CD8-positive, alpha-beta memory T cell (primary cell): ENCODE data around the gene CACNA1D. TPM values are rescaled to one million over a fixed set of nuclear protein-coding genes. Genes with fewer than 3 reads are reported as not detected.

Source experiments
- CTCF ChIA-PET: fragments of 350-600 bp; sonication (Branson Sonifier 250); formaldehyde crosslinking; loops from one replicate; lab custom pipeline; 2021; ENCODE audit warnings: antibody characterized with exemption; lab: Charles Lee
- POLR2A ChIA-PET: fragments of 350-600 bp; sonication (Branson Sonifier 250); formaldehyde crosslinking; loops from one replicate; lab custom pipeline; 2021; ENCODE audit warnings: antibody characterized with exemption; lab: Charles Lee
- DNase-seq, 5 donors: peaks; one replicate each; pipeline versions ENCODE4 v3.0.0 to v3.0.0-alpha.2; 2020 to 2022; ENCODE audit warnings: mixed read lengths in 1 of 5
- H3K27ac ChIP-seq: one replicate; pipeline ENCODE4 v1.7.0; 2013; ENCODE audit warnings: low read depth, mild to moderate bottlenecking, low read length, moderate library complexity
- H3K27me3 ChIP-seq: 2 replicates; pipeline ENCODE4 v1.7.0; 2013; ENCODE audit warnings: low read length, mild to moderate bottlenecking; ENCODE audit not compliant: insufficient read depth, poor library complexity, severe bottlenecking
- H3K36me3 ChIP-seq: 2 replicates; pipeline ENCODE4 v1.7.0; 2013; ENCODE audit warnings: mild to moderate bottlenecking, low read length, moderate library complexity; ENCODE audit not compliant: insufficient read depth
- H3K4me1 ChIP-seq: 2 replicates; pipeline ENCODE4 v1.7.0; 2013; ENCODE audit warnings: mild to moderate bottlenecking, low read length, moderate library complexity; ENCODE audit not compliant: insufficient read depth
- H3K4me3 ChIP-seq: 2 replicates; pipeline ENCODE4 v1.7.0; 2013; ENCODE audit warnings: mild to moderate bottlenecking, low read length
- H3K9me3 ChIP-seq: 2 replicates; pipeline ENCODE4 v1.7.0; 2013; ENCODE audit warnings: mild to moderate bottlenecking, low read length
- H3K27ac Mint-ChIP-seq, 8 donors: one replicate each; pipeline ENCODE4 v1.8.0; 2020 to 2021; ENCODE audit warnings: mixed read lengths in 8 of 8, mild to moderate bottlenecking in 6 of 8, inconsistent platforms in 3 of 8, moderate library complexity in 3 of 8
- H3K27me3 Mint-ChIP-seq, 2 donors: one replicate each; pipeline ENCODE4 v1.8.0; 2020 to 2021; ENCODE audit warnings: mixed read lengths in 2 of 2, mild to moderate bottlenecking in 1 of 2, moderate library complexity in 1 of 2
- H3K36me3 Mint-ChIP-seq, 3 donors: one replicate each; pipeline ENCODE4 v1.8.0; 2020 to 2021; ENCODE audit warnings: mixed read lengths in 3 of 3, inconsistent platforms in 1 of 3, mild to moderate bottlenecking in 1 of 3
- H3K4me1 Mint-ChIP-seq, 3 donors: one replicate each; pipeline ENCODE4 v1.8.0; 2020 to 2021; ENCODE audit warnings: mixed read lengths in 3 of 3, inconsistent platforms in 1 of 3, mild to moderate bottlenecking in 1 of 3
- H3K4me3 Mint-ChIP-seq, 7 donors: one replicate each; pipeline ENCODE4 v1.8.0; 2020 to 2021; ENCODE audit warnings: mixed read lengths in 7 of 7, mild to moderate bottlenecking in 6 of 7, moderate library complexity in 4 of 7, inconsistent platforms in 2 of 7
- H3K9me3 Mint-ChIP-seq, 5 donors: one replicate each; pipeline ENCODE4 v1.8.0; 2020 to 2022; ENCODE audit warnings: mixed read lengths in 5 of 5, mild to moderate bottlenecking in 3 of 5, moderate library complexity in 2 of 5, inconsistent platforms in 1 of 5
- polyA plus RNA-seq: library from polyadenylated mRNA; unstranded; fragments of 300-500 nt; fragmentation: Illumina TruSeq; gene quantifications from one replicate; pipeline ENCODE4 v1.2.3, GENCODE V29; 2021
- total RNA-seq, 2 experiments: library from RNA; stranded (reverse); gene quantifications; one replicate each; pipeline ENCODE4 v1.2.3, GENCODE V29; 2021

Gene CACNA1D
- total and polyA plus RNA-seq, 3 experiments from 2014 or later, result 0.02 to 0.78 (median 0.26) TPM

- CTCF ChIA-PET, result no interaction called here
- H3K27ac ChIP-seq, result no peak overlapping the region
- Mint-ChIP-seq H3K4me3 (no peak overlapping the region), H3K27me3 (peaks cover 26 to 56% of the 10 kb centered on the region in 2 donors), H3K4me1 (no peaks in the 10 kb centered on the region), H3K9me3 (peaks cover 0 to 2% (median 2%) of the 10 kb centered on the region in 5 donors), H3K27ac (no peak overlapping the region), H3K36me3 (peaks cover 0 to 6% (median 0%) of the 10 kb centered on the region in 3 donors)
- DNase-seq, result no peak
- no peaks in the 10 kb centered on the region for H3K4me1 ChIP-seq
- peaks cover 4% of the 10 kb centered on the region for H3K27me3 ChIP-seq
- no peak overlapping the region for H3K4me3 ChIP-seq
- no peaks in the 10 kb centered on the region for H3K9me3 ChIP-seq
- POLR2A ChIA-PET, result no interaction called here
- no peaks in the 10 kb centered on the region for H3K36me3 ChIP-seq
These were observed 16.1 kb upstream of the CACNA1D start for GRCh38 chr3:53478166-53478830.

GRCh38 chr3:53478921-53479664, 15.3 kb upstream of the CACNA1D start:
- no peaks in the 10 kb centered on the region for H3K4me1 ChIP-seq
- no peaks in the 10 kb centered on the region for H3K9me3 ChIP-seq
- peaks cover 4% of the 10 kb centered on the region for H3K27me3 ChIP-seq
- H3K36me3 ChIP-seq, result no peaks in the 10 kb centered on the region
- no peak overlapping the region for H3K4me3 ChIP-seq
- no peak overlapping the region for H3K4me3 Mint-ChIP-seq
- CTCF ChIA-PET, result no interaction called here
- H3K36me3 Mint-ChIP-seq, result peaks cover 0 to 4% (median 0%) of the 10 kb centered on the region in 3 donors
- H3K27me3 Mint-ChIP-seq, result peaks cover 26 to 54% of the 10 kb centered on the region in 2 donors
- DNase-seq, result no peak
- no peak overlapping the region for H3K27ac ChIP-seq
- no peaks in the 10 kb centered on the region for H3K4me1 Mint-ChIP-seq
- peak overlapping the region in 1 of 8 donors; percentile 18 for H3K27ac Mint-ChIP-seq
- POLR2A ChIA-PET, result no interaction called here
- peaks cover 0 to 2% (median 2%) of the 10 kb centered on the region in 5 donors for H3K9me3 Mint-ChIP-seq

GRCh38 chr3:53482227-53482626, 12.2 kb upstream of the CACNA1D start:
- Histone ChIP-seq H3K4me1 (no peaks in the 10 kb centered on the region), H3K27ac (no peak overlapping the region), H3K27me3 (peaks cover 4% of the 10 kb centered on the region), H3K9me3 (no peaks in the 10 kb centered on the region), H3K4me3 (no peak overlapping the region), H3K36me3 (no peaks in the 10 kb centered on the region)
- ChIA-PET POLR2A (no interaction called here), CTCF (no interaction called here)
- H3K9me3 Mint-ChIP-seq, result peaks cover 0 to 2% (median 0%) of the 10 kb centered on the region in 5 donors
- H3K4me3 Mint-ChIP-seq, result no peak overlapping the region
- no peaks in the 10 kb centered on the region for H3K4me1 Mint-ChIP-seq
- H3K27ac Mint-ChIP-seq, result no peak overlapping the region
- no peak for DNase-seq
- H3K36me3 Mint-ChIP-seq, result peaks cover 0 to 4% (median 0%) of the 10 kb centered on the region in 3 donors
- H3K27me3 Mint-ChIP-seq, result peaks cover 20 to 46% of the 10 kb centered on the region in 2 donors

GRCh38 chr3:53483821-53484220, 10.6 kb upstream of the CACNA1D start:
- Histone ChIP-seq H3K4me3 (no peak overlapping the region), H3K27me3 (peaks cover 4% of the 10 kb centered on the region), H3K27ac (no peak overlapping the region), H3K36me3 (no peaks in the 10 kb centered on the region), H3K4me1 (no peaks in the 10 kb centered on the region), H3K9me3 (no peaks in the 10 kb centered on the region)
- ChIA-PET CTCF (no interaction called here), POLR2A (no interaction called here)
- no peak overlapping the region for H3K27ac Mint-ChIP-seq
- peaks cover 0 to 4% (median 0%) of the 10 kb centered on the region in 3 donors for H3K36me3 Mint-ChIP-seq
- H3K27me3 Mint-ChIP-seq, result peaks cover 13 to 37% of the 10 kb centered on the region in 2 donors
- H3K4me3 Mint-ChIP-seq, result no peak overlapping the region
- no peaks in the 10 kb centered on the region for H3K4me1 Mint-ChIP-seq
- H3K9me3 Mint-ChIP-seq, result peaks cover 0 to 2% (median 0%) of the 10 kb centered on the region in 5 donors
- no peak for DNase-seq

GRCh38 chr3:53484984-53485383, 9.4 kb upstream of the CACNA1D start:
- Mint-ChIP-seq H3K27me3 (peaks cover 11 to 37% of the 10 kb centered on the region in 2 donors), H3K27ac (no peak overlapping the region), H3K9me3 (no peaks in the 10 kb centered on the region), H3K4me3 (no peak overlapping the region), H3K36me3 (peaks cover 0 to 4% (median 0%) of the 10 kb centered on the region in 3 donors), H3K4me1 (no peaks in the 10 kb centered on the region)
- no peaks in the 10 kb centered on the region for H3K4me1 ChIP-seq
- no peaks in the 10 kb centered on the region for H3K36me3 ChIP-seq
- H3K27me3 ChIP-seq, result no peaks in the 10 kb centered on the region
- CTCF ChIA-PET, result no interaction called here
- no peak for DNase-seq
- H3K4me3 ChIP-seq, result no peak overlapping the region
- POLR2A ChIA-PET, result no interaction called here
- H3K27ac ChIP-seq, result no peak overlapping the region
- H3K9me3 ChIP-seq, result no peaks in the 10 kb centered on the region

- DNase-seq, result no peak
- Mint-ChIP-seq H3K9me3 (no peaks in the 10 kb centered on the region), H3K4me3 (no peak overlapping the region), H3K36me3 (peaks cover 0 to 4% (median 0%) of the 10 kb centered on the region in 3 donors), H3K27ac (no peak overlapping the region), H3K4me1 (no peaks in the 10 kb centered on the region), H3K27me3 (peaks cover 13 to 34% of the 10 kb centered on the region in 2 donors)
- ChIA-PET CTCF (no interaction called here), POLR2A (no interaction called here)
- Histone ChIP-seq H3K36me3 (no peaks in the 10 kb centered on the region), H3K4me1 (no peaks in the 10 kb centered on the region), H3K4me3 (no peak overlapping the region), H3K9me3 (no peaks in the 10 kb centered on the region), H3K27ac (no peak overlapping the region), H3K27me3 (no peaks in the 10 kb centered on the region)
These were observed 8.6 kb upstream of the CACNA1D start for GRCh38 chr3:53485675-53486403.

- CTCF ChIA-PET, result no interaction called here
- Mint-ChIP-seq H3K4me1 (no peaks in the 10 kb centered on the region), H3K36me3 (no peaks in the 10 kb centered on the region), H3K9me3 (no peaks in the 10 kb centered on the region), H3K27ac (no peak overlapping the region), H3K27me3 (peaks cover 18 to 38% of the 10 kb centered on the region in 2 donors), H3K4me3 (no peak overlapping the region)
- Histone ChIP-seq H3K27me3 (no peaks in the 10 kb centered on the region), H3K27ac (no peak overlapping the region), H3K36me3 (no peaks in the 10 kb centered on the region), H3K4me3 (no peak overlapping the region), H3K4me1 (no peaks in the 10 kb centered on the region), H3K9me3 (no peaks in the 10 kb centered on the region)
- POLR2A ChIA-PET, result no interaction called here
- no peak for DNase-seq
These were observed 7.3 kb upstream of the CACNA1D start for GRCh38 chr3:53486961-53487654.
